GM21447 (cell line): ENCODE results near the gene PTPN4.
"Not testable (repeated sequence)": the region's sequence is repeated elsewhere in the genome, so short reads cannot be mapped to it uniquely, and the experiment has no call there.

Experiments
- ATAC-seq: cut with Tn5 transposase; IDR thresholded peaks from one replicate; pipeline ENCODE4 v1.9.1; 2021; ENCODE audit not compliant: unreplicated experiment

Gene PTPN4

GRCh38 chr2:119804409-119804808, 44.7 kb downstream of the PTPN4 start:
- not testable (repeated sequence) for ATAC-seq

- ATAC-seq: no peak
Measured at GRCh38 chr2:119808516-119809147, 48.9 kb downstream of the PTPN4 start.

- ATAC-seq: no peak
Measured at GRCh38 chr2:119809339-119810048, 49.8 kb downstream of the PTPN4 start.

DNA sequence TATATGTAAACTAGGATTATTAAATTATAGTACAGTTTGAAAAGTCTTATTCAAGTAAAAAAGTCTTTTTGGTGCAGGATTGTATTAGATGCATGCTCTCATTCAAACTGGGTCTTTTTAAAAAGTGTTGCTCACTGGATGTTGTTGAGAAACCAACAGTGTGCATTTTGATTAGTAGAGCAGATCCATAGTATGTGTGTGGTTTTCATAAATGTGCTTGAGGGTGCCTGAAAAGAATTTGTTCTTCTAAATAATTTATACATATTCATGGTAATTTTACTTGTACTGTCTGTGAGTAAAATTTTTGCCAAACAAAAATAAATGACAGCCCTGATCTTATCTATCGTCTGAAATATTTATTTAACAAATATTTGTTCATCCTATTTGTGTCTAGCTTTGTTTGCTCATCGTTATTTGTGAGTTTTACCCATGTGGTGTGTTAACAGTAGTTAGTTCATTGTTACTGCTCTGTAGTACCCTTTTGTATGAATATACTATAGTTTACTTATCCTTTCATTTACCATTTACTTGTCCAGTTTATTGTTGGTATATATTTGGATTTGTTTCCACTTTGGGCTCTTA, 50.4 kb downstream of the PTPN4 start:
- ATAC-seq: no peak

GRCh38 chr2:119814216-119814615, 54.5 kb downstream of the PTPN4 start:
- no peak for ATAC-seq

DNA sequence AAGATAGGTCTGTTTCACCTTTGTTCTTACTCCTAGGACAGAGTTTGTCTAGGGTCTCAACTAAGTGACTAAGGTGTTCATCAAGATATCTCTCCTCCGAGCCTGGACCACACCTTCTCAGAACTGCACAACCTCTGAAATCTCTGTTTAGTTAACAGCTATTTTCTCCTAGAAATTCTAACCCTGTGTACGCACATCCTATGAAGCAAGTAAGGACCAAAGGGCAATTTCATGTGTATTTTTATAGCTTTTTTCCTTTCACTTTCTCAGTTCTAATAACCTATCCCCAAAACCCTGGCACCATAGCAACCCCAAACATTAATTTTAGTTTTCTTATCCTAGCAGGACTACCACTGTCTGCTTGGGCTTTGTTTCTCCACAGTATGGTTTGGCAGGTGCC, 59.1 kb downstream of the PTPN4 start:
- no peak for ATAC-seq

- ATAC-seq: no peak
Measured at GRCh38 chr2:119819846-119820245, 60.1 kb downstream of the PTPN4 start.

GRCh38 chr2:119820275-119820674, 60.6 kb downstream of the PTPN4 start:
- ATAC-seq: no peak

DNA sequence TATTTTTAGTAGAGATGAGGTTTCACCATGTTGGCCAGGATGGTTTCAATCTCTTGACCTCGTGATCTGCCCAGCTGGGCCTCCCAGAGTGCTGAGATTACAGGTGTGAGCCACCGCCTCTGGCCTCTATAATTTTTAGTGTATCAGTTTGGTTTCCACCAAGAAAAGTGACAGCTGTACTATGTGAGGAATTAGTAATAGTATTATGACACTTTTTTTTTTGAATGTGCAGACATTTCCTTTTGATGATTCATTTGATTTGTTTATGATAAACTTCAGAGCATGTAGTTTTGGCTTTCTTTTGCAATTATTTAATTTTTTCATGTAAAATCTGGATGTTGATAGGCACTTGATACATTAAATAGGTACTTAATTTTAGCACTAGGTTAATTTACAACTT, 61.5 kb downstream of the PTPN4 start:
- ATAC-seq: no peak

GRCh38 chr2:119823734-119824334, 64.1 kb downstream of the PTPN4 start:
- ATAC-seq: no peak

GRCh38 chr2:119826370-119826961, 66.7 kb downstream of the PTPN4 start:
- peak; percentile 60 for ATAC-seq

DNA sequence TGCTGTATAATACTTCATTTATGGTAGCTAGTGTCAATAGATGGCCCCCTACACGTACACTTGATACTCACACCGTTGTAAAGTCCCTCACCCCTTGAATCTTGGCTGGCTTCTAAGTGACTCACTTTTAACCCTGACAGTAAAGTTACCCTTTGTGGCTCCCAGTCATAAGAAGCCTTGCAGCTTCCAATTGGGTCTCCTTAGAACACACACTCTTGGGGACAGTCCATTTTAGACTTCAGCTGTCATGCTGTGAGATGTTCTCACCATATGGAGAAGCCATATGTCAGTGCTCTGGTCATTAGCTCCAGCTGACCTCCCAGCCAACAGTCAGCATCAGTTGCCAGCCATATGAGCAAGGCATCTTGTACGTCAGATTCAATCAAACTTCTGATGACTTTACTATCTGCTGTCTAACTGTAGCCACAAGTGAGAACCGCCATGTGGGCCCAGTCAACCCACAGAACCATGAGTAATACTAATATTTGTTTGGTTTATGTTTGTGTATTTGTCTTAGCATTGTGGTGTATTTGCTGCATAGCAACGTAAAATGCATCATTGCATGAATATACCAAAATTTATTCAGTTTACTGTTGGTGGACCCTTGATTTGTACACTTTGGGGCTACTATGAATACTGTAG, 68.3 kb downstream of the PTPN4 start:
- ATAC-seq: no peak

DNA sequence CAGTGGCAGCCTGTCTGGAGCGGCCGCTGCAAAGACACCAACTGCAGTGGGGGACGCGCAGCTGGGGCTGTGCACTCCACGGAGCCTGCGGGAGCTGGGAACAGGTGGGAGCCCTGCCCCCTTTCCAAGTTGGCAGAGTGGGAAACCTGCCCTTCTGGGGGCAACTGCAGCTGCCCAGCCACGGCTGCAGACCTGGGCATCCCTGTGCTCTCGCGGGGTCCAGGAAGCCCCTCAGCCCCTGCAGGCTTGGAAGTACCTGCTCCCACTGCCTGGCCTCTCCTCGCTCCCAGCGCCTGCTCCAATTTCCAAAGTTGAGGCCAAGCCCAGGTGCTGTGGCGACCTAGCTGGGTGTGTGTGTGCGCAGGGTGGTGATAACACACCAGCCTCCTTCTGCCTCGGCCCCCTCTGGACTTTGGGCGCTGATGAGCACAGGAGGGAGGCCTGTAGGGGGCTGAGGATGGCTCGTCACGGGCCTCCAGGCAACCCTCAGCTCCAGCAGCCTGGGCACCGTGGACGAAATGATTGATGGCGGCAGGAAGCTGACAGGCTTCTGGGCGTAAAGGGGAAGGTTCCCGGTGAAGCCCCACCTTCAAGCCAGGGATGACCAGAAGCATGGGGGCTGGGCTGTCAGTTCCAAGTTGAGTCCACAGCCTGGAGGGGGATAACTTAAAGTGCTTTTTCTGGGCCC, 76.9 kb downstream of the PTPN4 start:
- no peak for ATAC-seq

DNA sequence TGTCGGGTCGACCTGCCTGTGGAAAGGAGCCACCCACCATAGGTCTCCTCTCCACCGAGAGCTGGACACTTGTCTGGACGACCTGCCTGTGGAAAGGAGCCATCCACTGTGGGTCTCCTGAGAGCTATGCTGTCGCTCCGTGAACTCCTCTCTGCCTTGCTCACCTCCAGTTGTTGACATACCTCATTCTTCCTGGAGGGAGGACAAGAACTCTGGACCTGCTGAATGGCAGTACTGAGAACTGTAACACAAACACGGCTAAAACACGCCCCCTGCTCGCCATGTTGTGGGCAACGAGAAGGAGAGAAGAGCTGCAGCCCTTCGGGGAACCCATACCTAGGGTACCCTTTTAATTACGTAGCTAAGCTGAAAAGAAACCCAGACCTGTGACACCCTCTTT, 77.6 kb downstream of the PTPN4 start:
- no peak for ATAC-seq

GRCh38 chr2:119837759-119838158, 78.0 kb downstream of the PTPN4 start:
- ATAC-seq: no peak

- no peak for ATAC-seq
Measured at GRCh38 chr2:119838179-119838578, 78.5 kb downstream of the PTPN4 start.

- ATAC-seq: no peak
Measured at GRCh38 chr2:119841550-119841949, 81.8 kb downstream of the PTPN4 start.

DNA sequence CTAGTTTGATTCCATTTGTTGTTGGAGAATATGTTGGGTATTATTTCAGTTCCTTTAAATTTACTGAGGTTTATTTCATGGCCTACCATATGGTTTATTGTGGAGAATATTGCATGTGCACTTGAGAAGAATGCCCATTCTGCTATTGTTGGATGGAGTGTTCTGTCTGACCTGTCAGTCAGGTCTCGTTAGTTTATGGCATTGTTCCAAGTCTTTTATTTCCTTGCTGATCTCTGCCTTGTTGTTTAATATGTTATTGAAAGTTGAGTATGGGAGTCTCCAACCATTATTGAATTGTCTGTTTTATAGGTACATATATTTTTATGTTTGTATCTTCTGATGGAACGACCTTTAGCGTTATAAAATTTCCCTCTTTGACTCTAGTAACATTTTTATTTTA, 86.3 kb downstream of the PTPN4 start:
- no peak for ATAC-seq

GRCh38 chr2:119849838-119850565, 90.3 kb downstream of the PTPN4 start:
- ATAC-seq: no peak

- no peak for ATAC-seq
Measured at GRCh38 chr2:119852214-119852613, 92.5 kb downstream of the PTPN4 start.
